H1 (cell line): ENCODE results near the gene WNK4. TPM values are rescaled to one million over a fixed set of nuclear protein-coding genes. Genes with fewer than 3 reads are reported as not detected.

Experiments used
- BACH1 ChIP-seq: IDR thresholded peaks from 2 replicates; pipeline ENCODE4 v1.6.1; 2012; ENCODE audit warnings: low read length, improper control_type of control experiment
- CTBP2 ChIP-seq: IDR thresholded peaks from 2 replicates; pipeline ENCODE4 v1.7.0; 2011; ENCODE audit warnings: borderline replicate concordance, mild to moderate bottlenecking, moderate library complexity, mixed read lengths, low read length; ENCODE audit not compliant: insufficient read depth, insufficient read length
- GABPA ChIP-seq: IDR thresholded peaks from 2 replicates; pipeline ENCODE4 v1.6.1; 2011; ENCODE audit warnings: mild to moderate bottlenecking, low read length, moderate library complexity, borderline replicate concordance; ENCODE audit not compliant: insufficient read depth
- MAX ChIP-seq: IDR thresholded peaks from 2 replicates; pipeline ENCODE4 v1.6.1; 2012; ENCODE audit warnings: inconsistent platforms
- POLR2A ChIP-seq, 2 experiments: IDR thresholded peaks; 1 replicate in 1 of 2; 2 replicates in 1 of 2; pipeline ENCODE4 v1.6.1; 2011; ENCODE audit warnings: low read depth in 2 of 2, low read length in 2 of 2, mild to moderate bottlenecking in 2 of 2; ENCODE audit errors: control extremely low read depth in 1 of 2
- SIRT6 ChIP-seq: IDR thresholded peaks from one replicate; pipeline ENCODE4 v1.7.1; 2012; ENCODE audit warnings: low read length, inconsistent platforms
- SP4 ChIP-seq: IDR thresholded peaks from 2 replicates; pipeline ENCODE4 v1.6.1; 2012; ENCODE audit warnings: low read length, inconsistent platforms
- TEAD4 ChIP-seq: IDR thresholded peaks from 2 replicates; pipeline ENCODE4 v1.6.1; 2012; ENCODE audit warnings: low read depth, low read length, inconsistent platforms, mixed read lengths
- USF2 ChIP-seq: IDR thresholded peaks from 2 replicates; pipeline ENCODE4 v1.6.1; 2011; ENCODE audit warnings: low read length, improper control_type of control experiment
- polyA plus RNA-seq, 7 experiments: library from polyadenylated mRNA; depleted of rRNA in 3 of 7; stranded (reverse) in 5 of 7; unstranded in 2 of 7; fragments of >200 nt in 5 of 7; fragments of 200-250 nt in 2 of 7; gene quantifications; 1 replicate in 5 of 7; 2 replicates in 1 of 7; 4 replicates in 1 of 7; pipeline versions ENCODE4 v1.2.1 to v1.2.3, GENCODE V29; 2011 to 2013; ENCODE audit warnings: missing spikeins in 2 of 7, mixed read lengths in 2 of 7
- total RNA-seq: library from RNA; stranded (reverse); fragmentation: NEBNext Ultra II Directional; extraction: Animal tissue kit (Norgen Biotek cat#: 25700); gene quantifications from 2 replicates; pipeline ENCODE4 v1.2.1, GENCODE V29; 2021

WNK4 gene
- total and polyA plus RNA-seq, 2 of the 8 experiments (the other 6 are each of a cell fraction or from before 2014, with no cell fraction given), result 0.21 to 1.7 TPM

- TF ChIP-seq MAX (no peak), TEAD4 (no peak), CTBP2 (no peak), GABPA (no peak), SIRT6 (no peak), USF2 (no peak), POLR2A (IDR thresholded peaks at IDR 0.05; ENCODE audit: control extremely low read depth in 1 of 2, low read depth in 2 of 2, low read length in 2 of 2) (no peak), SP4 (no peak), BACH1 (no peak)
Measured at GRCh38 chr17:42797067-42798007, 16.9 kb downstream of the WNK4 start (continued).
